HG02840 (cell line): ENCODE measurements around the gene EIF1B.
"Not testable (repeated sequence)": the region's sequence is repeated elsewhere in the genome, so short reads cannot be mapped to it uniquely, and the experiment has no call there.

ENCODE experiments used
- ATAC-seq: cut with Tn5 transposase; IDR thresholded peaks from one replicate; pipeline ENCODE4 v1.9.1; 2021; ENCODE audit warnings: mild to moderate bottlenecking, moderate library complexity, moderate number of reproducible peaks; ENCODE audit not compliant: unreplicated experiment, low FRiP score

EIF1B gene

DNA sequence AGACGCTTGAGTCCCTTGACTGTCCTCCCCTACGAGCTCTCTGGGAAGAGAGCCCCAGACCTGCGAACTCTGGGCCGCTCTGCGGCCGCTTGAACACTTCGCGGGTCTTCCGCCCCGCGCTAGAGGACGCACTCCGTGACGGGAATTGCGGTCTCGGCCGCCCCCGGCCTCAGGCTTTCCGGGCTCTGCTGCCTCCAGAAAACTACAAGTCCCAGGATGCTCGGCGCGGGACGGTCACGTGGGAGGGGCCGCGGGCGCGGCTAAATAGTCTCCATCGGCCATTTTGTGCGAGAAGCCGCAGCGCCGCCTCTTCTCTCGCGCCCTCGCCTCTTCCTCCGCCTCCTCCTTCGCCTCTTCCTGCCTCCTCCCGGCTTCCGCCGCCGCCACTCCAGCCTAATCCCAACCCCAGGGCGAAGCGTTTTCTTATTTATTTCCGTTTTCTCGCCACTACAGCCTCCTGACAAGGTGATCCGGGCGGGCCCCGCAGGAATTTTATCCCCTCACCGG lies at the start of gene EIF1B:
Gene EIF1B, plus strand, starts transcription at position 290 of the 507 bp plus-strand sequence. CDS start 235 bp downstream, outside the sequence.
- ATAC-seq: peak; percentile 96

DNA sequence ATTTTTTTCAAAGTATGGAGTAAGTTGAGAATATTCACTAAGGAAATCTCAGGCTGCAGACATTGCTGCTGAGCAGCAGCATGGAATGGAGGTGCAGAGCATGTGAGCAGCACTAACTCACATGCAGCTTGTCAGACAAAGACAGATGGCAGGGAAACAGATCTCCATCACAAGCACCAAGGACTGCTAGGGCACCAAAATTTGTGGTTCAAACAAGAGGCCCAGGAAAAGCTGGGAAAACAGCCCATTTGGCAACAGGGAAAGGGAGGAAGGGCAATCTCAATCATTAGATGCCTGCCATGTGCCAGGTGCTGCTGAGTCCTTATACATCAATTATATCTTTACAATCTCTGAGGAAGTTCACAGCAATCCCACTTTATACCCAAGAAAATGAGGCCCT lies 47.2 kb upstream of the EIF1B start:
- ATAC-seq: no peak

DNA sequence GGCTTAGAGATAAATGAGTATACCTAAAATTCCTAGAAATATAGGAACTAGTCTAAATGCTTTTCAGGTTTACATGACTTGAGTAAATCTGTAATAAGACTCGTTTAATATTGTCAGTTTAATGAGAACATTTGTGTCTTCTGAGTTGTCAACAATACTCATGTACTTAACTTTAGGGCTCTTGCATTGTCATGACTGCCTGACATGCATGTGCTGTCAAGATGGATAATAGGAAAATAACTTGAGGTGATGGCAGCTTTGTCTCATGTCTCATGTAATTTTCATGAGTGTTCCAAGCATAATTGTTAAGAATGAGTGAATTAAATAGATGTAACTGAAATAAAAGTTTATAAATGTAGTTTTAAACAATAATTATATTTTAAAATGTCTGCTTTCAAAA lies 45.1 kb upstream of the EIF1B start:
- ATAC-seq: no peak

DNA sequence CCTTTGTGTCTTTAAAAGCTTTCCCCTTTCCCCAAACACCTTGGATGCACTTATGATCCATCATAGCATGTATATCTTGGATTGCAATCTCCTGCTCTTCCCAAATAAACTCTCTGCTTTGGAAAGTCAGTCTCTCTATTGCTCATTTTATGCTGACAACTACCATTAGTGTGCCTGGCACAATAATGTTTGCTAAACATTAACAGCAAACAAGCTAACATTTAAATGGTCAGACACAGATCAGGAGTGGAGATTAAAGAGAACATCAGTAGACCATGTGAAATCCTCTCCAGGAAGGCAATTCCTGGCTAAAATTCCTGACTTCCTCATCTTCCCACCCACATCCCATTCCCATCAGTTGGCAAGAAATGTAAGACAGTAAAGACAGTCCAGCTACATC lies 44.3 kb upstream of the EIF1B start:
- ATAC-seq: no peak

DNA sequence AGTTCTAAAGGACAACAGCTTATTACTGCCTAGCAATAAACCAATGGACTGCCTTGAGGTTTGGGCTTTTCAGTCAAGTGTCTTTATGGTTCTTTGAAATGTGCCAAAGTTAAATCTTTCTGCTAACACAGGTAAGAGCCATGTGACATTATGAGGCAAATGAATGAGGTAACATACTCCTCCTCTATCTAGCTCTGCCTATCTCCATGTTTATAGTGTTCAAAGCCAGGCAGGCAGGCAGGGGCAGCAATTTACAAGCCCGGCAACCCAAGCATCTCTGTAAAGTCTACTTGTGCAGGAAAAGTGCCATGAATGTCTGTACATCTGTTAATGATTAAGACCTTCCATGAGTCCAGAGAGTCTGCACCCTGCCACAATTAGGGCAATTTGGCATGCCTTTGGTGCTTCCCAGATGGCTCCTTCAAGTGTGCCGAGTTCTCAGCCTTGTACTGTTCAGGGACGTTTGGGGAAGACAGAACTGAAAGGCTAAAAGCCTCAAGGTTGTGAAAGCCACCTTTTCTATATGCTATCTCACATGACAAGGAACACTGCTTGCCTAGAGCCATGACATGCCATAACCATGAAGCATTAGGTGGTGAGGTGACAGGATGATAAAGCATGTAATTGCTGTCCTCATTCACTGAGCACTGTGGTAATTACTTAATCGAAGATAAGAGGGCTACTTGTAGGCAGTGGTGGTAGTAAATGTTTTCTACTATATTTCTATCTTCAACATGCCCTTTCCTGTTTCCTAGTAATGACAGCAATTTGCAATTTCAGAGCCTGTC lies 41.4 kb upstream of the EIF1B start:
- ATAC-seq: no peak

DNA sequence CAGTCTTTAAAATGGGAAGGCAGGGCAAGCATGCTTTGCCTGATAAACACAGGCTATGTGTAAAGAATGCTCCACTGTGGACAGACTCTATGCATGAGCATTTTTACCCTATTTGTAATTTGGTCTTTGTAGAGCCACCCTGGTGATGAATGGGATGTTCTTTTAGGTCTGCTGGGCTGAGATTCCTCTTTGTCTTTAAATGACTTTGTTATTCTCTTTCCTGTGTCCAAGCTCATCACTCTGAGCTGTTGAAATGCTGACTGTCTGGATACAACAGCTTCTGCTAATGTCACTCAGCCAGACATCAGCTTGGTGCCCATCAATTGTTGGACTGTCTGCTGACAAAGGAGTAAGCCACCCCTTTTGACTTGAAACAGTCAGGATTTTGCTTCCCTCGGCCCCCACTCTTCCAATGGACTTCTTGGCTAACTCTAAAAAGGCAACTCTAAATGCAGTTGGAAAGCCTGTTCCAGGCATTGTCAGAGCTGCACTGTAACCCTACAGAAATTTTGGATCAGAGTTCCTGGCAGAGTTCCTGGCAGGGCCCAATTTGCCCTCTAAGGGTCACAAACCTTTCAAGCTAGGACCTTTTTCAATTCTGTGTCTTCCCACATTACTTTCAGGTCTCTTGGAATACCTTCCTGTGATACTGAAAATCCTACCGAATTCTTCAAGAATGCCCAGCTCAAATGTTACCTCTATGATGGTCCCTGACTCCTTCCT lies 40.5 kb upstream of the EIF1B start:
- ATAC-seq: no peak

DNA sequence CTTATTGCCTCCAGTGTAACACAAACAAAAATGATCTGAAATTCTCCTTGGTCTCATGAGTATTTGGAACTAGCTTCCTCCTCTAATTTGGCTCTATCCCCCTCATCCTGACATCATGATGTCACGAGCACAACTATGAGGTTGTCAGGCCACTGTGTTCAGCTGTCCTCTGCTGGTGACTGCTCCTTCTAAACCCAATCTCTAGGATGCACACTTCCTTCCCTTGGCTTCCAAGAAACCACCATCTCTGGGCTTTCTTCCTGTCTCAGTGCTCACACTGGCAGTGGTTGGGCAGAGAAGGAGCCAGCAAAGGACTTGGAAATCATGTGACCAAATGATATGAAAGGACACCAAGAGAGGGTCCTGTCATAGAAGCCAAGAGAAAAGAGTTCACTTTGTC lies 30.7 kb upstream of the EIF1B start:
- ATAC-seq: no peak

DNA sequence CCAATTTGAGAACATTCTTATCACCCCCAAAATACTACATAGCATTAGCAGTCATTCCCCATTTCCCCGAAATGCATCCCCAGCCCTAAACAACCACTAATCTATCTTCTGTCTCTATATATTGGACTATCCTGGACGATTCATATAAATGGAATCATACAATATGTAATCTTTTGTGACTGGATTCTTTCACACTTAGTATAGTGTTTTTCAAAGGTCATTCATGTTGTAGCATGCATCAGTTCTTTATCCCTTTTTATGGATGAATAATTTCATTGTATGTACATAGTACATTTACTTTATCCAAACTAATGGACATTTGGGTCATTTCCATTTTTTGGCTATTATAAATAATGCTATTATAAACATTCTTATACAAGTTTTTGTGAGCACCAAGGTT lies 27.5 kb upstream of the EIF1B start:
- no peak for ATAC-seq

DNA sequence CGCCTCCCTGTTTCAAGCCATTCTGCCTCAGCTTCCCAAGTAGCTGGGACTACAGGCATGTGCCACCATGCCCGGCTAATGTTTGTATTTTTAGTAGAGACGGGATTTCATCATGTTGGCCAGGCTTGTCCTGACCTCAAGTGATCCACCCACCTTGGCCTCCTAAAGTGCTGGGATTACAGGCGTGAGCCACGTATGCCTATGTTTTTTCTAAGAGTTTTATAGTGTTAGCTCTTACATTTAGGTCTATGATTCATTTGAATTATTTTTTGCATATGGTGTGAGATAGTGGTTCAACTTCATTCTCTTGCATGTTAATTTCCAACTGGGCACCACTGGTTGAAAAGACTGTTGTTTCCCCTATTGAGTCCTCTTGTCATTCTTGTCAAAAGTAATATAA lies 26.4 kb upstream of the EIF1B start:
- not testable (repeated sequence) for ATAC-seq

DNA sequence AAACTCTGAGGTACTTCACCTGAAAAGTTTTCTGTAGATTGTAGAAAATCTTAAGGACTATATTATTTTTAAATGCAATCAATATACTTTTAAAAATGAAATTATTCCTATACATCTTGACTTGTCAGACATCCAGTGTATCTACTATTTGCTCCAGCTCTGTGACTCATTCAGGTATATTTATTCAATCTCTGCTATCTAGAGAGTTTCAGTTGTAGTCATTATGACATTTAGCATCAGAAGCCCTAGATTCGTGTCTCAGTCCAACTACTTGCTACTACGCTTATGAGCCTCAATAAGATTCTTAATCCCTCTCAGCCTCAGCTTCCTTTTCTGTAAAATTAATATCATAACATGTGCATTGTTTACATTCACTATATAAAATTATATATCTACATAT lies 22.3 kb upstream of the EIF1B start:
- ATAC-seq: no peak

DNA sequence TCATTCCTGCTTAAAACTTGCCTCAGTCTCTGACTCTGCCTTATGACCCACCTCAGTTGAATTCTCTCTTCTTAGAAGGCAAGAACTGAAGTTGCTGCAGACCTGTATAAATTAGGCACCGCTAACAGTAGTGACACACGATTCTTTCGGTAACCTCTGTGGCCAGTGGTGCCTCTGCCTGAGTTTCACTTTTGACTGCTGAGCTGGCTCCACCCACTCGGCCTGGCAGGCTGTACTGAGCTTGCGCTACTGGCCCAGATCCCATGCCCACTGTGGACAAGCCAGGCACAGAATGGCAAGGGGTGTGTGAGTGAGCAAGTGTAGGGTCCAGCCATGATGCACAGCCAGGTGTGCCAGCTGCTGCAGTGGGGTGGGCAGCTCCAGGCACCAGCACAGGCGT lies 19.1 kb upstream of the EIF1B start:
- no peak for ATAC-seq

DNA sequence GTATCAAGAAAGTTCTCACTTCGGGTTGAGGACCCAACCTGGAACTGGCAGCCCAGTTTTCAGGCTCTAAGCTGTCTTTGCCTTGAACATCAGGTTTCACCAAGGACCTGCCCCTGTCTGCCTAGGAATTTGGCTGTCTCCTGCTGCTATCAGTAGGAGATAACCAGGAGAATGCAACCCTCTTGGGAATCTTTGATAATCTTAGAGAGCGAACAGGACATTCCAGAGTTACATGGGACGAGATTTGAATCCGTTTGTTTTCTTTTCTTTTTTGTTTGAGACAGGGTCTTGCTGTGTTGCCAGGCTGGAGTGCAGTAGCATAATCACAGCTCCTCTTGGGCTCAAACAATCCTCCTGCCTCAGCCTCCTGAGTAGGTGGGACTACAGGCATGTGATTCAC lies 18.0 kb upstream of the EIF1B start:
- no peak for ATAC-seq

DNA sequence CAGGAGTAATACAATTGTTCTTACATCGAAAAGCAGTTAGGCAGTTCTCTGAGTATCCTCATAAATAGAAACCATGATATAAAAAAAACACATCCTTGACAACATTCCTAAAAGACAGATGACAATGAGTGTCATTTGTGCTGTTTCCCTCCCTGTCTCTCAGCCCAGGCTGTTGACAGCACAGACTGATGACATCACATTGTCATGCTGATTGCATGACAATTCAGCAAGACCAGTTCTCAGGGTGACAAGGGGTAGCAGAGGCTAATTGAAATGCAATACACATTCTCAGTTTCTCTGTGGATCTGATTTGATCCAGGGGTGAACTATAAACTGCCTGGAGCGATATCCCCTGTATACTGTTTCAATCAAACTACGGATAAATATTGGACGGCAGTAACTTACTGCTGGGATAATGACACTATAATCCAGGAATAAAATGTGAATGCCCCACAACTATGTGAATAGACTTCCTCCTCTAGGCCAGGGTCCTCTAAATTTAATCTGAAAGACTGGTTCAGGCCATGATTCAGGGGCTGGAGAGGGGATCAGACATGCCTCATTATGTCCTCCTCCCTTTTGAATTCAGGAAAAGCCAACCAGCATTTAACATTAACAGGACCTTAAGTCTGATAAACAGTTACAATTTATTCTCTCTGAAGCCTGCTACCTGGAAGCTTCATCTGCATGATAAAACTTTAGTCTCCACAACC lies 16.7 kb upstream of the EIF1B start:
- ATAC-seq: no peak

DNA sequence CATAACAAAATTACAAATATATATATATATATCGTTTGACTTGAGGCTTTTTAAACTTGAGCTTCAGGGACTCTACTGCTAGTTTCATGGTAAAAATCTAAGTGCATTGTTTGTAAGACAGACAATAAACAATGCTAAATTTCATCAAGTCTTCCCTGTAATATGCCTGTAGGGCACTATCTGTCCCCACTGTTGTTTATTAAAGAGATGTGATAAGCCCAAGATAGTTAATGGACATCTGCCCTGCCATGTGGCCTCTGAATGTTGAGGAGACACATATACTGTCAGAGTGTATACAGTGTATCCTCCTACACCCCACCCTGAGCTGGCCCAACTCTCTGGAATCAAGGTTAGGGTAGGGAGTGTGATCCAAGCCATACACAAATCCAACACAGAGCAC lies 15.1 kb upstream of the EIF1B start:
- ATAC-seq: no peak

DNA sequence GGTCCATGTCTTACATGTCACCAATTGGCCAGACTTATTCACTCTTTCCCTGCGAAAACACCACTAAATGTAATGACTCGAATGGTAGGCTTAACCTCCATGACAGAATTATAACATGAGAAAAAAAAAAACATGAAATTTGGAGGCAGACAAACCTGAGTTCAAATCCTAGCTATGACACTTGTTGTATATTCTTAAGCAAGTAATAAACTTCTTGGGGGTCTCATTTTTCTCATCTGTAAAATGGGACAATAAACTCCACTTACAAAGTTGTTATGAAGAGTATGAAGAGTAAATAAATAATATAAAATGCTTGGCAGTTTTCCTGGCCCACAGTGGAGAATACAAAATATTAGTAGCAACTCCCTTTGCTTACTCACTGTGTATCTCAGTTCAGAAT lies 11.4 kb upstream of the EIF1B start:
- ATAC-seq: no peak

DNA sequence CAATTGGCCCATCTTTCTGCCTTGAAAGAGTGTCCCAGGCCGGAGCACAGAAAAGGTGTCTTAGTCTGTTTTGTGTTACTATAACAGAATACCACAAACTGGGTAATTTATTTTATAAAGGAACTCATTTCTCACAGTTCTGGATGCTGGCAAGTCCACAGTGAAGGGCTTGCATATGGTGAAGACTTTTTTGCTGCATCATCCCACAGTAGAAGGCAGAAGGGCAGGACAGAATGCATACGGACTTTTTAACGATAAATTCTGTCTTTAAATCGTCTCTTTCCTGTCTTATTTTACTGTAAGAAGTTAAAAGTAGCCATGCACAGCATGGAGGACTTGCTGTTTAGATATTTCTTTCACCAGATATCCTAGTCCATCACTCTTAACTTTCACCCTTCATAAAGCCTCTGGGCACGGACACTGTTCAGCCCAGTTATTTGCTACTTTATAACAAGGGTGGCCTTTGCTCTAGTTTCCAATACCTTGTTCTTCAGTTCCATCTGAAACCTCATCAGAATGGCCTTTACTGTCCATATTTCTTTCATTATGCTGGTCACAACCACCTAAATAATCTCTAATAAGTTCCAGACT lies 10.3 kb upstream of the EIF1B start:
- ATAC-seq: no peak

DNA sequence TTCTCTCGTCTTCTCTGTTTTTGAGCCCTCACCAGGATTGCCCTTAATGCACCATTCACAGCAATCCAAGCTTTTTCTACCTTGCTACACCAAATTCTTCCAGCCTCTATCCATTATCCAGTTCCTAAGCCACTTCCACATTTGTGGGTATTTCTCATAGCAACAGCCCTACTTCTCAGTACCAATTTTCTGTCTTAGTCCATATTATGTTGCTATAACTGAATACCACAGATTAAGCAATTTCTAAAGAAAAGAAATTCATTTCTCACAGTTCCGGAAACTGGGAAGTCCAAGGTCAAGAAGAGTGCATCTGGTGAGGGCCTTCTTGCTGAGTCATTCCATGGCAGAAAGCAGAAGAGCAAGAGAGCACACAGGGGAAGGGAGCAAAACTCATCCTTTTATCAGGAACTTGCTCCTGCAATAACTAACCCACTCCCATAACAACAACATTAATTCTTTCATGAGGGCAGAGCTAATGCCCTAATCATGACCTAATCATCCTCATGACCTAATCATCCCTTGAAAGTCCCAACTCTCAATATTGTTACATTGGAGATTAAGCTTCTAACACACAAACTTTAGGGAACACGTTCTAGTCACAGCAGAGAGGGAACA lies 9.7 kb upstream of the EIF1B start:
- no peak for ATAC-seq

DNA sequence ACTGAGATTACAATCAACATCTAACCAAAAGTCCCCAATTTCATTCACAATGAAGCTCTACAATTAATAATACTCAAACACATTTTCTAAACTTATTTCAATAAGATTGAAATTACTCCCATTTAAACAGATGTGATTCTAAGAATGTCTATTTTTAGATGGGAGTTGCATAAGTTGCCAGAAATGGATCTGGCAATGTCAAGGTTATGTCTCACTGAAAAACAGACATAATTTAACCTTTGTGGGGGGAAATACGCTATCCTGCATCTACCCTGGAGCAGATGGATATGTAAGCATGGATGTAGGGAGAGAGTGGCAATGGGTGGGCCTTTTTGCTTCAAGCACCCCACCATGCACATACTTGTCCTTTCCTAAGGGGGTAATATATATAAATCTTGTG lies 6.7 kb upstream of the EIF1B start:
- no peak for ATAC-seq

DNA sequence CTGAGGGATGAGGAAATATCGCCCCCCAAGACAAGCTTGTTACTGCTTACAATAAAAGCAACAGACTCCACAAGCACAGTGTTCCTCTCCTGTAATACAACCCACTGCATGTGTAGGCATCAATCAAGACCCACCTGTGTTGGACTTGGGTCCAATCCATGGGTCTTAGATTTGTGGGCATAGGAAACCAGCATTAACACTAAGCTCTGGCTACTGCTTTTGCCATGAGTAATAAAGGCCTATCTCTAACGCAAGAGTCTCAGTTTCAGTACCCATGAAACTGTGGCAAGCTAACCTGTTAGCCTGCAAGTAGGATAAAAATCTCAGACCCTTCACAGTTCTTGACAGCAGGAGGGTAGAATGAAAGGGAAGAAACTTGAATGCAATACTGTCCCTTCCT lies 5.2 kb upstream of the EIF1B start:
- ATAC-seq: no peak

DNA sequence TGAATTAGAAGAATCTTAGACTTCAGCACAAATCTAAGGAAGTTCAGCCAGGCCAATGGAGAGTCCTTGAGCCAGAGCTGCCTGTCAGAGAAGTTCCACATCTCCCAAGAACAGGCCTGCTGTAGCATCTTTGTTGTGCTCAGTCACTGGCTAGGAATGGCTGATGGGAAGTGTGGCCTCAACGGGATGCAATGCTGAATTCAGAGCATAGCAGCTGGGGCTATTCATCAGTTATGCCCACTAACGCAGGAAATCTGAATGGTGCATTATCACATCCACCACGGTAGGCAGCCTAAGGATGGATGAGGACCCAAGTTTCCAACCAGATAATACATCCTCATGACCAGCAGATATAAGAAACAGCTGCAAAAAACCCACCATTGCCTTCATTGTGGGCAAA lies 3.2 kb upstream of the EIF1B start:
- ATAC-seq: no peak
